Activated T-cell treated with anti-CD3 and anti-CD28 coated beads, Interleukin-2, amount 50 U/mL, for 4 hours (primary cell): ENCODE measurements around the gene LAMC1. TPM values are rescaled to one million over a fixed set of nuclear protein-coding genes. Genes with fewer than 3 reads are reported as not detected.
"Not testable (repeated sequence)": the region's sequence is repeated elsewhere in the genome, so short reads cannot be mapped to it uniquely, and the experiment has no call there.

Experiments used
- ATAC-seq, 2 donors: fragments of 200-7000 bp; cut with Tn5 transposase; one replicate each; pipeline ENCODE4 v1.10.0; 2021
- DNase-seq: peaks from one replicate; pipeline ENCODE4 v3.0.0-alpha.2; 2020
- H3K27me3 Mint-ChIP-seq: one replicate; pipeline ENCODE4 v1.8.0; 2021; ENCODE audit warnings: low read depth, mixed read lengths
- H3K36me3 Mint-ChIP-seq: one replicate; pipeline ENCODE4 v1.8.0; 2022; ENCODE audit warnings: mixed read lengths; ENCODE audit not compliant: insufficient read depth
- H3K4me1 Mint-ChIP-seq: one replicate; pipeline ENCODE4 v1.8.0; 2021; ENCODE audit warnings: low read depth, mixed read lengths
- H3K4me3 Mint-ChIP-seq: one replicate; pipeline ENCODE4 v1.8.0; 2021; ENCODE audit warnings: mild to moderate bottlenecking, moderate library complexity, mixed read lengths
- H3K9me3 Mint-ChIP-seq: one replicate; pipeline ENCODE4 v1.8.0; 2021; ENCODE audit warnings: mixed read lengths
- total RNA-seq, 3 donors: library from RNA; stranded (reverse); gene quantifications; one replicate each; pipeline ENCODE4 v1.2.1, GENCODE V29; 2021

LAMC1 gene
- total RNA-seq, 3 donors from 2014 or later: 0.61 to 1.0 (median 0.84) TPM

DNA sequence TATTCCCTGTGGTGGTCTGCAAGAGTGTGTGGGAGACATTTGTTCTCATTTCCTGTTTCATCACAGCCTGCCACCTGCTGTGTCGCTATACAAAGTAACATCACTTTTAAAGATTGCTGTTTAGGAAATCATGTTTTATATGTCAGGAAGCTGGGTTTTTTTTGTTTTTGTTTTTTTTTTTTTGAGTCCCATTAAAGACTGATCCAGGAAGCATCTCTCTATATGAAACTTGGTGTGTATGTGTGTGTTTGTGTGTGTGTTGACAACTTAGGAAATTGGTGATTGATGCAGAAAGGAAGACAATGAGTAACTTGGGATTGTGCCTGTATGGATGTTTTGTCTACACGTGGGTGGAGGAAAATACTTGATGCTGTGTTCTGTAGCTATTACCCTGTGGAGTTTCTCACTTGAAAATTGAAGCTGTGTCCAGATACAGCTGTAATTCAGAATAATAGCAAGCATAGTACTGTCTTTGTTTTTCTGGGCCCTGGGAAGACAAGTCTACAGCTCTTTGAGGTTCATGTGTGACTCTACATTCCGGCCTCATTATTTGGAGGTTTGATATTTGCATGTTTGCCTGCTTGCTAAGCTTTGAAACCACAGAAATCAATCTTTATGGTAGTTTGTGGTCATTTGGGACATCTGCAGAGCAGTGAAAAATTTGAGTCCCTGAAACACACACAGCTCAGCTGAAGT is 47.9 kb downstream of the LAMC1 start:
- DNase-seq (no peak), ATAC-seq (no peak)
- Mint-ChIP-seq H3K36me3 (no peaks in the 10 kb centered on the region), H3K27me3 (no peaks in the 10 kb centered on the region), H3K4me1 (peaks cover 5% of the 10 kb centered on the region), H3K9me3 (no peaks in the 10 kb centered on the region), H3K4me3 (no peak overlapping the region)

- H3K4me3 Mint-ChIP-seq, H3K4me1 Mint-ChIP-seq, H3K27me3 Mint-ChIP-seq, H3K9me3 Mint-ChIP-seq, DNase-seq, H3K36me3 Mint-ChIP-seq, ATAC-seq: not testable (repeated sequence)
These were observed 49.4 kb downstream of the LAMC1 start for GRCh38 chr1:183072595-183072994.

- Mint-ChIP-seq H3K4me1 (peaks cover 5% of the 10 kb centered on the region), H3K9me3 (no peaks in the 10 kb centered on the region), H3K27me3 (no peaks in the 10 kb centered on the region), H3K4me3 (no peak overlapping the region), H3K36me3 (no peaks in the 10 kb centered on the region)
- no peak for DNase-seq
- ATAC-seq: no peak
These were observed 50.1 kb downstream of the LAMC1 start for GRCh38 chr1:183073320-183073719.

GRCh38 chr1:183074215-183074614 is 51.0 kb downstream of the LAMC1 start:
- ATAC-seq: no peak
- peaks cover 5% of the 10 kb centered on the region for H3K4me1 Mint-ChIP-seq

GRCh38 chr1:183075861-183076260 is 52.6 kb downstream of the LAMC1 start:
- Mint-ChIP-seq H3K4me3 (no peak overlapping the region), H3K9me3 (no peaks in the 10 kb centered on the region), H3K36me3 (no peaks in the 10 kb centered on the region), H3K27me3 (no peaks in the 10 kb centered on the region), H3K4me1 (peaks cover 2% of the 10 kb centered on the region)
- ATAC-seq (no peak), DNase-seq (no peak)

More at GRCh38 chr1:183074215-183074614, 51.0 kb downstream of the LAMC1 start:
- Mint-ChIP-seq H3K27me3 (no peaks in the 10 kb centered on the region), H3K9me3 (no peaks in the 10 kb centered on the region), H3K36me3 (no peaks in the 10 kb centered on the region), H3K4me3 (no peak overlapping the region)
- DNase-seq: no peak

- Mint-ChIP-seq H3K36me3 (no peaks in the 10 kb centered on the region), H3K9me3 (no peaks in the 10 kb centered on the region), H3K4me1 (no peaks in the 10 kb centered on the region), H3K4me3 (no peak overlapping the region), H3K27me3 (no peaks in the 10 kb centered on the region)
- DNase-seq (no peak), ATAC-seq (no peak)
These were observed 53.9 kb downstream of the LAMC1 start for GRCh38 chr1:183077097-183077496.

DNA sequence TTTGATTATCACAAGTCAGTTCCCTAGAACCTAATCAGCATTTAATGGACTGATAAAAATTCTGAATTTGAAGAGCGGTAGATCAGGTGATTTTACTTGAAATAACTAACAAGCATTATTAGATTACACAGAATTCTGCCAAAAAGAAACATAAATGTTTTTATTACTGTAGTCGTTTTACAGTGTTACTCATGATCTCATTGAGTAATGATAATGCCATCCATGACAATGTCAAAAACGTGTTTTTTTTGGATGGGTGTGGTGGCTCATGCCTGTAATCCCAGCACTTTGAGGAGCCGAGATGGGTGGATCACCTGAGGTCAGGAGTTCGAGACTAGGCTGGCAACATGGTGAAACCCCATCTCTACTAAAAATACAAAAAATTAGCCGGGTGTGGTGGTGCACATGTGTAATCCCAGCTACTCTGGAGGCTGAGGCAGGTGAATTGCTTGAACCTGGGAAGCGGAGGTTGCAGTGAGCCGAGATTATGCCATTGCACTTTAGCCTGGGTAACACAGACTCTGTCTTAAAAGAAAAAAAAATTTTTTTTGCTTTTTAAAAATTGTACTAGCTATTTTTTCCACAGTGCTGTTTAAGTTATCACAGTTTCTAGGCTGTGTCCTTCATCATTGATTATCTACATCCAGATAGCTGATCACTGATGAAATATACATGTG is 56.6 kb downstream of the LAMC1 start:
- H3K4me1 Mint-ChIP-seq: no peaks in the 10 kb centered on the region
- no peaks in the 10 kb centered on the region for H3K36me3 Mint-ChIP-seq
- no peak overlapping the region for H3K4me3 Mint-ChIP-seq
- DNase-seq (no peak), ATAC-seq (no peak)
- H3K27me3 Mint-ChIP-seq: no peaks in the 10 kb centered on the region
- H3K9me3 Mint-ChIP-seq: no peaks in the 10 kb centered on the region

DNA sequence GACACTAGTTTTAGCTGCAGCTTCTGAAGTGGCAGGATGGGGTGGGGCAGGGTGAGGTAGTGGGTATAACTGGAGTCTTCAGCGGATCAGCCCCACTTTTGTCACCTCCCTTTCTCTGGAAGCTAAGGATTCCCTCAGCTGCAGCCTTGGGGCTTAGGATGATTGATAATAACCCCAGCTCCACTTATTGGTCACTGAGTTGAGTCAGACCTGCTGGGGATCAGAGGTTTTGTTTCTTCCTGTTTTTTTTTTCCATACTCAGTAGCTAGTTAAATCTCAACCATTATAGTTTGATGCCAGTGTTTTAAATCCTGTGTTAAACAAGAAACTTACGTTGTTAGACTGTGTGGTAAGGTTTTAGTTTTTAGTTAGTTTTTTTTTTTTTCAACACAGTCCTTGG is 57.2 kb downstream of the LAMC1 start:
- DNase-seq: no peak
- H3K4me3 Mint-ChIP-seq: no peak overlapping the region
- no peaks in the 10 kb centered on the region for H3K9me3 Mint-ChIP-seq
- H3K4me1 Mint-ChIP-seq: no peaks in the 10 kb centered on the region
- H3K36me3 Mint-ChIP-seq: no peaks in the 10 kb centered on the region
- ATAC-seq: no peak
- no peaks in the 10 kb centered on the region for H3K27me3 Mint-ChIP-seq

- no peak for ATAC-seq
- no peaks in the 10 kb centered on the region for H3K27me3 Mint-ChIP-seq
These were observed 58.3 kb downstream of the LAMC1 start for GRCh38 chr1:183081402-183082120.

DNA sequence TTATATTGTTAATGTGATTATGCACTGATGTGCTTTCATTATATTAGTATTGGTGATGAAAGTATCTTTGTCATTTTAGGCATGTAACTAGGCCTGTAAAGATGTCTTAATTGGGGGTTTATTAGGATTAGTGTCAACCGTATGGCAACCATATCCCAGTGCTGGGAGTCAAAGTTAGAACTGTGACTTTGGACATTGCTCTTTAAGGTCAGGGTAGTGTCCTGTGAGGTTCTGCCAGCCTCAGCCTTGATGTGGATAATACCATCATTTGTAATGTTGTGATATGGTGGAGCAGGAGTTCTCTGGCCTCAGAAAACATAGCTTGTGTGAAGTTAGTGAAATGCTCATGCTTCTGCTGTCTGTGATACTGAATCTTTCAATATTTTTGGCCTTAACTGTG is 59.4 kb downstream of the LAMC1 start:
- DNase-seq (no peak), ATAC-seq (no peak)
- no peaks in the 10 kb centered on the region for H3K9me3 Mint-ChIP-seq
- H3K27me3 Mint-ChIP-seq: no peaks in the 10 kb centered on the region
- H3K36me3 Mint-ChIP-seq: no peaks in the 10 kb centered on the region
- no peaks in the 10 kb centered on the region for H3K4me1 Mint-ChIP-seq
- no peak overlapping the region for H3K4me3 Mint-ChIP-seq

More at GRCh38 chr1:183081402-183082120, 58.3 kb downstream of the LAMC1 start:
- Mint-ChIP-seq H3K4me1 (no peaks in the 10 kb centered on the region), H3K9me3 (no peaks in the 10 kb centered on the region), H3K4me3 (no peak overlapping the region), H3K36me3 (no peaks in the 10 kb centered on the region)
- DNase-seq: no peak

GRCh38 chr1:183087001-183087400 is 63.8 kb downstream of the LAMC1 start:
- Mint-ChIP-seq H3K36me3 (no peaks in the 10 kb centered on the region), H3K9me3 (no peaks in the 10 kb centered on the region), H3K4me3 (no peak overlapping the region), H3K27me3 (no peaks in the 10 kb centered on the region), H3K4me1 (no peaks in the 10 kb centered on the region)
- no peak for DNase-seq
- no peak for ATAC-seq

DNA sequence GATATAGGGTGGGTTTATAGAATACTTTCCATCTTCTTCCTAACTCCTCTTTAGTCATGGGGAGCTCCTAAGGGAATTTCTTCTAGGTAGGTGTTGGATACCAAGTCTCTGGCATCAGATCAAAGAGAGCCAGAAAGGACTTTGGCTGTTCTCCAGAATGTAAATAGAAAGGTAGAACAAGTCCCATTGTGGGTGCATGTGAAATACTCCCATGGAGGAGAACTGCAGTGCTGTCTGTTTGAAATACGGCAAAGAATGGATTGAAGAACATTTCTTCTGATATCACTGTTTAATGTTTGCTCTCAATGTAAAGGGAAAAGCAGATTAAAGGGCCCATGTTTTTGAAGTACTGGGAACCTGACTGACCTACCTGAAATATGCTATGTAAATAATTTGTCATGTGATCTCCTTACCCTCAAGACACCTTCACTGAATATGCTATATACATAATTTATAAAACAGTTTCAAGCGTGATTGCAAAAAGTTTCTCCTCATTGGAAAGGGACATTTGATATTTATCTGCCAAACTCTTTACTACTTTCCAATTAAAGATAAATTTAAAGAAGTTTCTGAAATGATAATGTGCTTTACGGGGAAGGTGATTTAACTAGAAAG is 65.9 kb downstream of the LAMC1 start:
- H3K36me3 Mint-ChIP-seq: no peaks in the 10 kb centered on the region
- H3K4me3 Mint-ChIP-seq: no peak overlapping the region
- ATAC-seq: no peak
- H3K27me3 Mint-ChIP-seq: peaks cover 5% of the 10 kb centered on the region
- H3K9me3 Mint-ChIP-seq: no peaks in the 10 kb centered on the region
- no peaks in the 10 kb centered on the region for H3K4me1 Mint-ChIP-seq
- DNase-seq: no peak

DNA sequence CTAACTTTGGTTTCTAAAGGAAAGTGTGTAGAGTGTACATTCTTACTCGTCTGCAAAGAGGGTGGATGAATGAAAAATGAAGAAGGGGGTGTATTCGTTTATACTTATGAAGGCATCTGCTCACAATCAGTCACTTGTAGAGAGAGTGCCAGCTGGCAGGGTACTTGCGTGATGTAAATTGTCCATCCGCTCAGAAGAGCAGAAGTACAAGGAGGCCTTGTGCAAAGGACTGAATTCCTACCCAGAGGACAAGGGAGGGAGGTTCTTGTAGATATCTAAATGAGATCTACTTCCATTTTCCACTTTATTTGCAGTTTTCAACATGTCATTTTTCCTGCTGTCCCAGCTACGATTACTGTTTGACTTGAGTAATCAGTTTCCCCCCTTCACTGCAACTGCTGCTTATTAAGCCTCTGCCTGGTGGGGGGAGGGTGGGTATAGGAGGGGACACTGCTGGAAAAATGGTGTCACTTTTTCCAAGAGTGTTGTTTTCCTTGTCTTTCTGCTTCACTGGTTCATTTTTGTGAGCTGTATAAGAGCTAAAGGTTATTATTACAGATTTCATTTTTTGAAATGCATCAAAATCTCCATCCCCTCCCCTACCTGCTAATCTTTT is 67.3 kb downstream of the LAMC1 start:
- H3K36me3 Mint-ChIP-seq: no peaks in the 10 kb centered on the region
- H3K27me3 Mint-ChIP-seq: peaks cover 6% of the 10 kb centered on the region
- no peak overlapping the region for H3K4me3 Mint-ChIP-seq
- no peaks in the 10 kb centered on the region for H3K9me3 Mint-ChIP-seq
- no peak for DNase-seq
- H3K4me1 Mint-ChIP-seq: no peaks in the 10 kb centered on the region
- ATAC-seq: no peak

DNA sequence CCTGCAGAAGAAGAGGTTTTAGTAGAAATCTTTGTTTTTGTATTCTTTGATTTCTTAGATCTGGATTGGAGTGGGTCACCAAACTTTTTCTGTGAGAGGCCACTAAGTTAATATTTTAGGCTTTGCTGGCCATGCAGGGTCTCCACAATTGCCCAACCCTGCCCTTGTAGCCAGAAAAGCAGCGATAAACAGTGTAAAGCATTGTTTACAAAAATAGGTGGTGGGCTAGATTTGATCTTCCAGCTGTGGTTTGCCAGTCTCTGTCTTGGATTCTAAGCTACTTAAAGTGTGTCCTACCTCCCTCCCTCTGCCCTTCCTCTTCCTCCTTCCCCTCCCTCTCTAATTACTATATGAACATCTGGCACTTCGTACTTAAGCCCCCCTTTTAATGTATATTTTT is 68.0 kb downstream of the LAMC1 start:
- Mint-ChIP-seq H3K4me1 (no peaks in the 10 kb centered on the region), H3K4me3 (no peak overlapping the region), H3K36me3 (no peaks in the 10 kb centered on the region), H3K9me3 (no peaks in the 10 kb centered on the region), H3K27me3 (peaks cover 6% of the 10 kb centered on the region)
- no peak for DNase-seq
- no peak for ATAC-seq
